Endothelial cell of umbilical vein (primary cell): Measurements from ENCODE around the gene TTC33. TPM values are rescaled to one million over a fixed set of nuclear protein-coding genes. Genes with fewer than 3 reads are reported as not detected.

ENCODE experiments used
- BruUV-seq: library from RNA; stranded (reverse); fragments of 400-500 nt; replicated peaks from 2 replicates; lab custom pipeline; 2021; lab: Mats Ljungman, UMichigan
- CTCF ChIA-PET: fragments of 300-600, 350-600 bp; sonication (Branson Sonifier 250); formaldehyde crosslinking; loops from one replicate; lab custom pipeline; 2021; ENCODE audit warnings: antibody characterized with exemption, inconsistent platforms; lab: Charles Lee
- POLR2A ChIA-PET: fragments of 300-600, 350-600 bp; sonication (Branson Sonifier 250); formaldehyde crosslinking; loops from one replicate; lab custom pipeline; 2021; ENCODE audit warnings: antibody characterized with exemption, inconsistent platforms; lab: Charles Lee
- DNase-seq: peaks from one replicate; pipeline ENCODE4 v3.0.0-alpha.2; 2011; ENCODE audit warnings: low read depth, low spot score
- FAIRE-seq: peaks from 2 replicates; lab custom pipeline; 2011; peaks lifted over from hg19 to GRCh38; lab: Jason Lieb, UNC
- H2AFZ ChIP-seq: 2 replicates; pipeline ENCODE4 v1.6.0; 2012; ENCODE audit warnings: low read depth, low read length, control low read depth, inconsistent platforms
- H3K27ac ChIP-seq: 2 replicates; pipeline ENCODE4 v1.5.1; 2011; ENCODE audit warnings: low read depth, mild to moderate bottlenecking, control low read depth, low read length, moderate library complexity; ENCODE audit not compliant: insufficient read depth
- H3K27me3 ChIP-seq, 2 experiments: 2 replicates each; pipeline versions ENCODE4 v1.6.0 to v1.6.1; 2011; ENCODE audit warnings: low read length in 2 of 2, mixed read lengths in 1 of 2; ENCODE audit not compliant: control insufficient read depth in 2 of 2, insufficient read depth in 2 of 2
- H3K36me3 ChIP-seq, 2 experiments: 2 replicates in 1 of 2; 3 replicates in 1 of 2; pipeline ENCODE4 v1.5.1; 2011; ENCODE audit warnings: low read length in 2 of 2, mild to moderate bottlenecking in 1 of 2, moderate library complexity in 1 of 2; ENCODE audit not compliant: control insufficient read depth in 2 of 2, insufficient read depth in 2 of 2; ENCODE audit errors: extremely low read depth in 1 of 2
- H3K4me1 ChIP-seq: 3 replicates; pipeline ENCODE4 v1.5.1; 2011; ENCODE audit warnings: mild to moderate bottlenecking, low read length; ENCODE audit not compliant: control insufficient read depth, insufficient read depth; ENCODE audit errors: extremely low read depth
- H3K4me2 ChIP-seq: 2 replicates; pipeline ENCODE4 v1.6.1; 2011; ENCODE audit warnings: low read length, control low read depth, mixed read lengths; ENCODE audit not compliant: insufficient read depth
- H3K4me3 ChIP-seq, 3 experiments: fragments of 200-600 bp in 1 of 3; sonication (generic), shearing (Covaris generic) in 1 of 3; replicated peaks in 1 of 3; 2 replicates each; pipeline ENCODE4 v1.5.1; 2011 to 2016; ENCODE audit warnings: control low read depth in 3 of 3, low read length in 3 of 3, mild to moderate bottlenecking in 2 of 3, inconsistent platforms in 1 of 3, low read depth in 1 of 3, moderate library complexity in 1 of 3; ENCODE audit not compliant: insufficient read depth in 1 of 3
- H3K79me2 ChIP-seq: 2 replicates; pipeline ENCODE4 v1.6.0; 2012; ENCODE audit warnings: low read length, inconsistent platforms; ENCODE audit not compliant: control insufficient read depth, insufficient read depth
- H3K9ac ChIP-seq: replicated peaks from 2 replicates; pipeline ENCODE3; 2011; ENCODE audit warnings: low read length, control low read depth; ENCODE audit not compliant: insufficient read depth; ENCODE audit errors: extremely low read depth
- H3K9me1 ChIP-seq: replicated peaks from 3 replicates; pipeline ENCODE4 v1.6.0; 2011; ENCODE audit warnings: mild to moderate bottlenecking, low read length; ENCODE audit not compliant: control insufficient read depth, insufficient read depth; ENCODE audit errors: extremely low read depth
- H3K9me3 ChIP-seq: replicated peaks from 2 replicates; pipeline ENCODE4 v1.5.1; 2012; ENCODE audit warnings: low read length, inconsistent platforms; ENCODE audit not compliant: control insufficient read depth, insufficient read depth
- H4K20me1 ChIP-seq: replicated peaks from 2 replicates; pipeline ENCODE3; 2011; ENCODE audit warnings: mild to moderate bottlenecking, low read length; ENCODE audit not compliant: control insufficient read depth, insufficient read depth; ENCODE audit errors: extremely low read depth
- FOS ChIP-seq: IDR thresholded peaks from 2 replicates; pipeline ENCODE4 v1.6.1; 2011; ENCODE audit warnings: mild to moderate bottlenecking, low read length, moderate library complexity, borderline replicate concordance; ENCODE audit not compliant: insufficient read depth
- GATA2 ChIP-seq: IDR thresholded peaks from 2 replicates; pipeline ENCODE4 v1.7.0; 2011; ENCODE audit warnings: low read depth, mild to moderate bottlenecking, moderate library complexity, mixed read lengths, low read length; ENCODE audit not compliant: insufficient read length, insufficient read depth
- JUN ChIP-seq: IDR thresholded peaks from 2 replicates; pipeline ENCODE4 v1.6.1; 2011; ENCODE audit warnings: borderline replicate concordance, low read depth; ENCODE audit not compliant: insufficient read length, insufficient read depth
- MYC ChIP-seq: IDR thresholded peaks from one replicate; pipeline ENCODE4 v1.6.1; 2011; ENCODE audit warnings: mild to moderate bottlenecking, low read depth, low read length
- POLR2AphosphoS5 ChIP-seq: IDR thresholded peaks from 2 replicates; pipeline ENCODE4 v1.6.1; 2012; ENCODE audit warnings: low read depth, mild to moderate bottlenecking, control low read depth, low read length, moderate library complexity; ENCODE audit not compliant: insufficient read depth
- dilution Hi-C: fragments of 300-500 bp; cut with MboI; formaldehyde crosslinking; loops from one replicate; pipeline ENCODE4 v1.15.0; 2019; ENCODE audit warnings: low sequenced_read_pairs; ENCODE audit not compliant: extremely low pct_ligation_motif_present
- intact Hi-C: fragments of 100-400 bp; cut with micrococcal nuclease; formaldehyde crosslinking; loops from one replicate; pipeline ENCODE4 v1.10.0; 2022
- polyA plus RNA-seq, 4 experiments: library from polyadenylated mRNA; depleted of rRNA in 3 of 4; stranded (reverse) in 3 of 4; unstranded in 1 of 4; fragments of >200 nt; gene quantifications; 2 replicates each; pipeline versions ENCODE4 v1.2.1 to v1.2.3, GENCODE V29; 2011 to 2012; ENCODE audit warnings: missing spikeins in 1 of 4
- total RNA-seq: library from RNA; stranded (reverse); gene quantifications from 2 replicates; pipeline ENCODE4 v1.2.3, GENCODE V29; 2021
- TF ChIP-seq, protein P1 (sequence below): IDR thresholded peaks from 2 replicates; pipeline ENCODE4 v1.6.1; 2011; ENCODE audit not compliant: insufficient read depth, insufficient read length

The TTC33 gene
- total and polyA plus RNA-seq, 2 donors (not counting 3 experiments of a cell fraction or from before 2014, with no cell fraction given), result 2.2 to 11.7 TPM

GRCh38 chr5:40775085-40775845, 19.5 kb upstream of the TTC33 start:
- H3K79me2 ChIP-seq, result peaks cover 40% of the 10 kb centered on the region
- dilution Hi-C loops (no loop called here), intact Hi-C loops (loop anchor here (2.0 kb wide), 1 partner anchor 22 kb away; no protein-coding TSS in a partner anchor)
- H3K9ac ChIP-seq, result no peak overlapping the region
- FAIRE-seq (no peak), DNase-seq (no peak)
- H3K4me1 ChIP-seq, result no peaks in the 10 kb centered on the region
- no peak overlapping the region for H3K4me3 ChIP-seq
- no peaks in the 10 kb centered on the region for H3K9me3 ChIP-seq
- ChIA-PET CTCF (interaction anchor here (1.0 to 2.0 kb wide), 3 partner anchors 16 to 47 kb away, joined by 3 to 7 read pairs (median 3); partner anchors contain the start of gene PRKAA1), POLR2A (no interaction called here)
- H3K4me2 ChIP-seq, result no peak overlapping the region
- no TSS peak for BruUV-seq
- H2AFZ ChIP-seq, result no peak overlapping the region
- no peak for TF ChIP-seq POLR2AphosphoS5
- TF ChIP-seq, protein P1, sequence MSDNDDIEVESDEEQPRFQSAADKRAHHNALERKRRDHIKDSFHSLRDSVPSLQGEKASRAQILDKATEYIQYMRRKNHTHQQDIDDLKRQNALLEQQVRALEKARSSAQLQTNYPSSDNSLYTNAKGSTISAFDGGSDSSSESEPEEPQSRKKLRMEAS, result no peak
- TF ChIP-seq GATA2, result no peak
- no peak for TF ChIP-seq FOS
- no peak for TF ChIP-seq JUN
- no peak for TF ChIP-seq MYC
- peaks cover 6% of the 10 kb centered on the region for H4K20me1 ChIP-seq
- no peaks in the 10 kb centered on the region for H3K9me1 ChIP-seq
- H3K27ac ChIP-seq, result no peak overlapping the region
- peaks cover 5 to 23% of the 10 kb centered on the region in 2 experiments for H3K36me3 ChIP-seq
- H3K27me3 ChIP-seq, result no peaks in the 10 kb centered on the region
